IPS-18a (cell line): Measurements from ENCODE around the gene TNC.

Experiments used
- H3K27ac ChIP-seq: one replicate; pipeline ENCODE4 v1.5.1; 2013; ENCODE audit warnings: low read length
- H3K27me3 ChIP-seq: one replicate; pipeline ENCODE4 v1.6.1; 2013; ENCODE audit warnings: mild to moderate bottlenecking, low read length; ENCODE audit not compliant: control insufficient read depth, insufficient read depth
- H3K36me3 ChIP-seq: one replicate; pipeline ENCODE4 v1.6.1; 2013; ENCODE audit warnings: low read depth, low read length; ENCODE audit not compliant: control insufficient read depth
- H3K4me1 ChIP-seq: one replicate; pipeline ENCODE4 v1.6.1; 2013; ENCODE audit warnings: low read depth, low read length; ENCODE audit not compliant: control insufficient read depth
- H3K4me3 ChIP-seq: one replicate; pipeline ENCODE4 v1.5.1; 2013; ENCODE audit warnings: low read length
- H3K9ac ChIP-seq: one replicate; pipeline ENCODE4 v1.6.1; 2013; ENCODE audit warnings: mild to moderate bottlenecking, low read length, moderate library complexity
- H3K9me3 ChIP-seq: one replicate; pipeline ENCODE4 v1.6.1; 2013; ENCODE audit warnings: low read depth, low read length; ENCODE audit not compliant: control insufficient read depth

Gene TNC

GRCh38 chr9:115004545-115004944, 113.4 kb downstream of the TNC start:
- Histone ChIP-seq H3K27ac (no peak overlapping the region), H3K9ac (no peak overlapping the region), H3K4me3 (no peak overlapping the region), H3K4me1 (no peaks in the 10 kb centered on the region), H3K27me3 (no peaks in the 10 kb centered on the region), H3K9me3 (no peaks in the 10 kb centered on the region), H3K36me3 (no peaks in the 10 kb centered on the region)

DNA sequence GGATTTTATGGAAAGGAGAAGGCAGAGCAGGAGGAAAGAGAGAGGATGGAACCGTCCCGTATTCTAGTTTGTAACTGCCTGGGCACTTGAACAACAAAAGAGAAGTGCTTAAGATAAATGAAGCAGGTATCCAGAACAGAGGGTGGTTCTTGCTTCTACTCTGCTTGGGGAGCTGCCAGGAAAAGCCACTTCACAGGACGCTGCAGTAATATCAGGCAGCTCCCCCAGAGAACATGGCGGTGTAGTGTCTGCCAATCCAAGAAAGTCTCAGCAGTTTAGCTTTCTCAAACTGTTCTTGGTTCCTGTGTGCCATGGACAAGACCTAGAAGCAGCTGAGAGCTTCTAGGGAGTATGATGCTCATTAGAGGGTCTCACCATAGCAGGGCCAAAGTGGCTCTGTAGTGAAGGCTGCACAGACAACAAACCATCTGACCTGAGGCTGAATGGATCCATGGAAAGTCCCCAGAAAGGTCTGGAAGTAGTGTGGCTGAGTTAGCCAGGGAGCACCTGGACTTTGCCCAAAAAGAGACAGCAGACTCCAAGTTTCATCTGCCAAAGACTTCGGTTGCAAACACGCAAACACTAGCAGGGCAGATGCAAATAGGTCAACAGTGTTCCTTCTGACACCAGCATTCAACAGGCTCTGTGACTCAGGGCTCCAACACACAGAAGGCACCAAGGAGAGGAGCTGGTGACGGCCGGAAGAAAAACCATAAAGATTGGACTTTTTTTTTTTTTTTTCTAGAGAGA, 115.4 kb downstream of the TNC start:
- no peak overlapping the region for H3K27ac ChIP-seq
- no peaks in the 10 kb centered on the region for H3K27me3 ChIP-seq
- no peak overlapping the region for H3K4me3 ChIP-seq
- no peak overlapping the region for H3K9ac ChIP-seq
- H3K9me3 ChIP-seq: no peaks in the 10 kb centered on the region
- H3K4me1 ChIP-seq: no peaks in the 10 kb centered on the region
- H3K36me3 ChIP-seq: no peaks in the 10 kb centered on the region

- no peaks in the 10 kb centered on the region for H3K36me3 ChIP-seq
Observed at GRCh38 chr9:115000217-115000639, 117.7 kb downstream of the TNC start.

DNA sequence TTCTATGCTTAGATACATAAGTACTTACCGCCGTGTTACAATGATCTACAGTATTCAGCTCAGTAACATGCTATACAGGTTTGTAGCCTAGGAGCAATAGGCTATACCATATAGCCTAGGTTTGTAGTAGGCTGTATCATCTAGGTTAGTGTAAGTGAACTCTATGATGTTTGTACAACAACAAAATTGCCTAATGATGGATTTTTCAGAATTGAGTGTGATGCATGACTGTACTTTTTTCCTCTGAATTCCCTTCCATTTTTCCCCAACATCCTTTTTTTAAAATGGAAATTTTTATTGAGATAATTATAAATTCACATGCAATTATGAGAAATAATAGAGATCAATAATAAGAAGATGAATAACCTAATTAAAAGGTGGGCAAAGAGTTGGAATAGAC, 119.6 kb downstream of the TNC start:
- Histone ChIP-seq H3K9me3 (no peaks in the 10 kb centered on the region), H3K27me3 (no peaks in the 10 kb centered on the region), H3K4me3 (no peak overlapping the region), H3K36me3 (no peaks in the 10 kb centered on the region), H3K27ac (no peak overlapping the region), H3K9ac (no peak overlapping the region), H3K4me1 (no peaks in the 10 kb centered on the region)

More at GRCh38 chr9:115000217-115000639, 117.7 kb downstream of the TNC start:
- Histone ChIP-seq H3K4me1 (no peaks in the 10 kb centered on the region), H3K27me3 (no peaks in the 10 kb centered on the region), H3K9ac (no peak overlapping the region), H3K4me3 (no peak overlapping the region), H3K9me3 (no peaks in the 10 kb centered on the region), H3K27ac (no peak overlapping the region)

DNA sequence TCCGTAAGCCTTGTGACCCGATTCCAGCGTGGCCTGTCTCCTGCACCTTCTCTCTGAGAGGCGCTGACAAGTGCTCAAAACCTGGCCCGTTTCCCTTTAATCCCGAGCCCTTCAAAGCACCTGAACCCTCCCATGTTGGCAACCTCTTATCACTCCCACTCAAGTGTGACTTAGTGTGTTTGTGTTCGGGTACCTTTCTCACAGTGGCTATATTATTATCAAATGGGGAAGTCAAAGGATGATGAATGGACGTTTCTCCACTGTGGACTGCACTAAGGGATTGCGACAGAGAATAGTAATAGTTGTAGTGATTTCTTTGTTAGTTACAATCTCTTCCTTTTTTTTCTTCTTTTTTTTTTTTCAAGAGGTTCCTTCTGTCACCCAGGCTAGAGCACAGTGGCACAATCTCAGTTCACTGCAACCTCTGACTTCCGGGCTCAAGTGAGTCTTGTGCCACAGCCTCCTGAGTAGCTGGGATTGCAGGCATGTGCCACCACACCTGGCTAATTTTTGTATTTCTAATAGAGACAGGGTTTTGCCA, 122.2 kb downstream of the TNC start:
- Histone ChIP-seq H3K36me3 (no peaks in the 10 kb centered on the region), H3K4me1 (peaks cover 3% of the 10 kb centered on the region), H3K27ac (no peak overlapping the region), H3K4me3 (no peak overlapping the region), H3K9ac (no peak overlapping the region), H3K9me3 (no peaks in the 10 kb centered on the region), H3K27me3 (no peaks in the 10 kb centered on the region)

DNA sequence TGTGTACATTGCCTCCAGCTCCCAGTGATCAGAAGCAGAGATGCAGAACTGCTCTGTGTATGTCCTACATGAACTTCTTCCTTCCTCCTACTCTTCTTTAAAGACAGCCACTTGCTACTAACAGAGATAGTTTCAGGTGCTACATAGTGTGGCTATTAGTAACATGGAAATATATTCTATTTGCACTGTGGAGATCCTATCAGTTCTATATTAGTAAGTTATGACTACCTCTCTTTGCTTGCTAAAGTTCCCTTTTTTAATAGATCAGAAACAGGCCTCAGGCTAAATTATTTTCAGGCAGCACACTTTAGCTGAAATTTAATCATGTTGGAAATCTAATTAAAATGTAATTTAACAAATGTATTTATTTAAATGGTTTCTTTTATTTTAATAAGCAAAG, 123.2 kb downstream of the TNC start:
- Histone ChIP-seq H3K4me1 (peaks cover 3% of the 10 kb centered on the region), H3K9ac (no peak overlapping the region), H3K4me3 (no peak overlapping the region), H3K9me3 (no peaks in the 10 kb centered on the region), H3K27me3 (no peaks in the 10 kb centered on the region), H3K36me3 (no peaks in the 10 kb centered on the region), H3K27ac (no peak overlapping the region)

DNA sequence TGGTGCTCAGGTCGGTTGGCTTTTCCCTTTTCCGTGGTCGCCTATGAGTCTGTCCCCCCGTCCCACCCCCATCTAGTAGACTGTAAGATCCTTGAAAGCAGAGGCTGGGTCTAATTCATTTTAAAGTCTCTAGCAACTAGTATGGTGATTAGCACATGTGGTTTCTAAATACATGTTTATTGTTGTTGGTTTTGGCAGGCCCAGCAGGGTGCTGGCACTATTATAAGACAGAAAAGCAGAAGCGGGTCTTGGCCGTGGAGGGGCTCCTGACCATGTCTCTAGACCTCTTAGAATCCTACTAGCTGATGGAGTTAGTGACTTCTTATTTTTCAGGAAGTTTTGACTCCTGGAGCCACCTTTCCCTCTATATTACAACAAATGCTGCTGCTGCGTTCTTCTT, 126.1 kb downstream of the TNC start:
- H3K4me1 ChIP-seq: peaks cover 3% of the 10 kb centered on the region
- no peak overlapping the region for H3K9ac ChIP-seq
- H3K4me3 ChIP-seq: no peak overlapping the region
- no peaks in the 10 kb centered on the region for H3K36me3 ChIP-seq
- H3K27ac ChIP-seq: no peak overlapping the region
- H3K27me3 ChIP-seq: no peaks in the 10 kb centered on the region
- H3K9me3 ChIP-seq: no peaks in the 10 kb centered on the region

DNA sequence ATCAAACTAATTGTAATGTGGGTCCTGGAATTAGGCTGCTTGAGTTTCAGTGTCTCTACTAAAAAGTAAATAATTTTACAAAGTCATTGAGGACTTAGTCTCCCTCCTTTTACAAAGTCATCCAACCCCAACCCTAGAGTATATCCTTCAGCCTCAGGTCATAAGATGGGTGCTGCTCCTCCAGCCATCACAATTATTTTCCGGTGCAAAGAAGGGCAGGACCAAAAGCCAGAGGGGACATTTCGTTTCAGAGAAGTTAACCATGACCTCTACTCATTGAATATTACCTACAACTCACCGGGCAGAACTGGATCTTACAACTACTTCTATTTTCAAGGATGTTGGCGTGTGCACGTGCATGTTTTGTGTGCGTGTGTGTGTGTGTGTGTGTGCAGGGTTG, 127.1 kb downstream of the TNC start:
- Histone ChIP-seq H3K4me1 (peaks cover 3% of the 10 kb centered on the region), H3K4me3 (no peak overlapping the region), H3K36me3 (no peaks in the 10 kb centered on the region), H3K9me3 (no peaks in the 10 kb centered on the region), H3K9ac (no peak overlapping the region), H3K27me3 (no peaks in the 10 kb centered on the region), H3K27ac (no peak overlapping the region)

DNA sequence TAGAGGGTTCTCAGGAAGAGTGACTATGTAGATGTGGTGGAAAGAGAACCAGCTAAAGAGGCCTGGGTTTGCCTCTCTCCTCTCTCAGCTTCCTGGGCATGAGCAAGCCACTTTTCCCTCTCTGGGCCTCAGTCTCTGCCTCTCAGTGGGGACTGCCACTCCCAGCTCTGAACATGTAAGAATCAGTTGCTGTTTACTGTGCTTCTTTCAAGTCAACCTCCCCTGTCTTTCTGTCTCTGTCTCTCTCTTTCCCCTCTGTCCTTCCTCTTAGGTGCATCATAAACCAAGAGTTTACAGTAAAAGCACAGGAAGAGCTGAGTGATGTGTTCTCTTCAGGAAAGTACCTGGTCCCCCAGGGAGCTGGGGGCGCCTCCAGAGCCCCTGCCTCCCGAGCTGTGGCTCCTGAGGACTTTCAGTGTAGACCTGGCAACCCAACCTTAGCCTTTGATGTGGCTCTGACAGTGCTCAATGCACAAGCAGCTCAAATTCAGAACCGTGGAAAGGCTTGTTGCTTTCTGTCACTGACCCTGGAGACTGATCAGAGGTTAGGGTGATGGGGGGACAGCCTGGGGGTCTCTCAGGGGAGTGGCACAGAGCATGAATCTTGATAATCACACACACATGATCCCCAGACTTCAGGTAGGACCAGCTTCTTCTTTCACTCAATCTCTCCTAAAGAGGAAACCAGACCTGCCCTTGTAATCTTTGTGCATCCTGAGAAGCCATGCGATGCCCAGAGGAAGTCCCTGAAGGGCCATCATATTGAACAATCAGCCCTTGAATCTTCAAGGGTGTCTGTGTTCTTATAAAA, 128.2 kb downstream of the TNC start:
- no peak overlapping the region for H3K9ac ChIP-seq
- H3K27me3 ChIP-seq: no peaks in the 10 kb centered on the region
- H3K27ac ChIP-seq: no peak overlapping the region

DNA sequence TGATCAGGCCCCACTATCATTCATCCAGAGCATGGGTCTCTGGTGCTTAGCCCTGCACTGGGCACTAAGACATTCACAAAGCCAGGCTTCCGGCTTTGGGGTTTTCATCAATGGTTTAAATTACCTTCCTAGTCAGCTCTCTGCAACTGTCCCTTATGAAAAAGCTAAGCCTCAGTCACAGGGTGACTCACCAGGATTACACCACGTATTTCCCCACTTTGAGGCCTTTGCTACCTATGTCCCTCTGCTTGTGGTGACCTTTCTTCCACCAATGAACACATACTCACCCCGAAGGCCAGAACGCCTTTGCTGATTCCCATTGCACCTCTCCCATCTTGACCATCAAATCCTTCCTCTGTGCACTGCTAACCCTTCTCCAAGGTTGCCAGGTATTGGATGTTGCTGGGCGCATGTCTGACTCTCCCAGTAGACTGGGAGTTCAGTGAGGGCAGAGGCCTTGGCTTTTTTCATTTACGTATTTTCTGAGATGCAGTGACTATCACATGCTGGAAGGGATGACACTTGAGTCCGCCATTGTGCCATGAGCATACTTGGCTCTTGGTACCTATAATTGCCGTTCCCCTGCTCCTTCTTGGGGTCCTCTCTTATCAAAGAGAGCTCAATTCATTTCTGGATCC, 128.9 kb downstream of the TNC start:
- H3K27ac ChIP-seq: no peak overlapping the region
- no peaks in the 10 kb centered on the region for H3K27me3 ChIP-seq

More for the DNA sequence above, 128.2 kb downstream of the TNC start:
- peaks cover 3% of the 10 kb centered on the region for H3K4me1 ChIP-seq
- no peaks in the 10 kb centered on the region for H3K9me3 ChIP-seq
- no peaks in the 10 kb centered on the region for H3K36me3 ChIP-seq
- no peak overlapping the region for H3K4me3 ChIP-seq

DNA sequence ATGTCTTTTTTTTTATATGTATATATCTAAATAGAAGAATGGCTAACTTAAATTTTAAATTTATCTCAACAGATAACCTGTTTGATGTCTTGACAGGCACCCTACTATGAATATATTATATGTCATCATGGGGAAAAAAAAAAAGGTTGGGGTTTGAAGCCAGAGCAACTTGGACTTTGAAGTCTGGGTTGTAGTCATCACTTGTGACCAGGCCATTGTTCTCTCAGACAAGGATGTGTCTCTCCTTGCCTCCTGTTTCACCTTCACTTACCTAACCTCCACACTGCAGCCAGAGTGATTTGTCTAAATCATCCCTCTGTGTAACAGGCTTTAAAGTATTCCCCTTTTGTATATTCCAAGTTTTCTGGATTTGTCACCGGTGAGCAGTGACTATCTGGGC, 130.8 kb downstream of the TNC start:
- Histone ChIP-seq H3K9me3 (no peaks in the 10 kb centered on the region), H3K4me1 (peaks cover 3% of the 10 kb centered on the region), H3K9ac (no peak overlapping the region), H3K27ac (no peak overlapping the region), H3K4me3 (no peak overlapping the region), H3K36me3 (no peaks in the 10 kb centered on the region), H3K27me3 (no peaks in the 10 kb centered on the region)

More for the DNA sequence above, 128.9 kb downstream of the TNC start:
- H3K36me3 ChIP-seq: no peaks in the 10 kb centered on the region
- no peak overlapping the region for H3K4me3 ChIP-seq
- H3K9ac ChIP-seq: no peak overlapping the region
- H3K4me1 ChIP-seq: peaks cover 3% of the 10 kb centered on the region
- H3K9me3 ChIP-seq: no peaks in the 10 kb centered on the region
